ENCODE measurements around the gene MALSU1.
"Not testable (repeated sequence)": the region's sequence is repeated elsewhere in the genome, so short reads cannot be mapped to it uniquely, and the experiment has no call there.

Gene MALSU1

GRCh38 chr7:23285657-23286646, 13.2 kb upstream of the MALSU1 start:
- DNase-seq (ENCODE audit: low read depth): no peak

GRCh38 chr7:23287612-23288011, 11.5 kb upstream of the MALSU1 start:
- no peak for DNase-seq (ENCODE audit: low read depth)

- no peak for DNase-seq (ENCODE audit: low read depth)
Measured at GRCh38 chr7:23290993-23291392, 8.1 kb upstream of the MALSU1 start.

GRCh38 chr7:23291957-23292560, 7.1 kb upstream of the MALSU1 start:
- no peak for DNase-seq (ENCODE audit: low read depth)

- DNase-seq (ENCODE audit: low read depth): no peak
Measured at GRCh38 chr7:23292623-23293022, 6.5 kb upstream of the MALSU1 start.

- no peak for DNase-seq (ENCODE audit: low read depth)
Measured at GRCh38 chr7:23293500-23294073, 5.6 kb upstream of the MALSU1 start.

GRCh38 chr7:23294549-23295400, 4.4 kb upstream of the MALSU1 start:
- no peak for DNase-seq (ENCODE audit: low read depth)

- DNase-seq (ENCODE audit: low read depth): no peak
Measured at GRCh38 chr7:23295401-23295697, 3.8 kb upstream of the MALSU1 start.

- no peak for DNase-seq (ENCODE audit: low read depth)
Measured at GRCh38 chr7:23298141-23298881, 828 bp upstream of the MALSU1 start.

GRCh38 chr7:23299770-23300300, 696 bp downstream of the MALSU1 start:
- DNase-seq (ENCODE audit: low read depth): no peak

- no peak for DNase-seq (ENCODE audit: low read depth)
Measured at GRCh38 chr7:23306936-23307521, 7.9 kb downstream of the MALSU1 start.

GRCh38 chr7:23308754-23309153, 9.6 kb downstream of the MALSU1 start:
- DNase-seq (ENCODE audit: low read depth): no peak

GRCh38 chr7:23312141-23312540, 13.0 kb downstream of the MALSU1 start:
- DNase-seq (ENCODE audit: low read depth): not testable (repeated sequence)

GRCh38 chr7:23315366-23315765, 16.2 kb downstream of the MALSU1 start:
- DNase-seq (ENCODE audit: low read depth): no peak

- DNase-seq (ENCODE audit: low read depth): no peak
Measured at GRCh38 chr7:23331132-23331531, 32.0 kb downstream of the MALSU1 start.

GRCh38 chr7:23332193-23332592, 33.1 kb downstream of the MALSU1 start:
- no peak for DNase-seq (ENCODE audit: low read depth)

GRCh38 chr7:23332910-23333612, 33.9 kb downstream of the MALSU1 start:
- no peak for DNase-seq (ENCODE audit: low read depth)

GRCh38 chr7:23333671-23334246, 34.6 kb downstream of the MALSU1 start:
- DNase-seq (ENCODE audit: low read depth): no peak

GRCh38 chr7:23334482-23335056, 35.4 kb downstream of the MALSU1 start:
- no peak for DNase-seq (ENCODE audit: low read depth)

- no peak for DNase-seq (ENCODE audit: low read depth)
Measured at GRCh38 chr7:23335136-23335535, 36.0 kb downstream of the MALSU1 start.

Measured in stimulated activated CD8-positive, alpha-beta memory T cell treated with anti-CD3 and anti-CD28 coated beads, Interleukin-15, amount 100 ng/mL, for 1 hour (primary cell).